ENCODE data around the gene GPD2.

GPD2 gene

GRCh38 chr2:156437931-156438410, 1.8 kb downstream of the GPD2 start:
- TF ChIP-seq CTCF (IDR thresholded peaks at IDR 0.05) = no peak
- no peaks in the 10 kb centered on the region for H3K9me3 ChIP-seq (ENCODE audit: control insufficient read depth, low read length)
- no peaks in the 10 kb centered on the region for H3K36me3 ChIP-seq (ENCODE audit: control insufficient read depth, insufficient read depth, low read length)
- no peak overlapping the region for H3K9ac ChIP-seq
- H3K27ac ChIP-seq = no peak overlapping the region
- H3K27me3 ChIP-seq (ENCODE audit: control insufficient read depth, insufficient read depth, low read length) = no peaks in the 10 kb centered on the region
- H3K4me2 ChIP-seq (ENCODE audit: low read length) = no peak overlapping the region
- no peak overlapping the region for H3K4me3 ChIP-seq (ENCODE audit: low read depth, low read length)
- H3K4me1 ChIP-seq = peaks cover 38% of the 10 kb centered on the region
- no peak overlapping the region for H2AFZ ChIP-seq
- H3K79me2 ChIP-seq = peaks cover 27% of the 10 kb centered on the region

GRCh38 chr2:156443089-156443488, 6.9 kb downstream of the GPD2 start:
- no peak overlapping the region for H3K4me3 ChIP-seq (ENCODE audit: low read depth, low read length)
- no peak overlapping the region for H3K4me2 ChIP-seq (ENCODE audit: low read length)
- H2AFZ ChIP-seq = no peak overlapping the region
- no peak overlapping the region for H3K27ac ChIP-seq
- H3K9ac ChIP-seq = no peak overlapping the region
- H3K27me3 ChIP-seq (ENCODE audit: control insufficient read depth, insufficient read depth, low read length) = no peaks in the 10 kb centered on the region
- no peaks in the 10 kb centered on the region for H3K36me3 ChIP-seq (ENCODE audit: control insufficient read depth, insufficient read depth, low read length)
- H3K9me3 ChIP-seq (ENCODE audit: control insufficient read depth, low read length) = no peaks in the 10 kb centered on the region
- TF ChIP-seq CTCF (IDR thresholded peaks at IDR 0.05) = no peak
- H3K4me1 ChIP-seq = peaks cover 18% of the 10 kb centered on the region
- peaks cover 60% of the 10 kb centered on the region for H3K79me2 ChIP-seq

GRCh38 chr2:156445296-156446220, 9.4 kb downstream of the GPD2 start:
- H3K27me3 ChIP-seq (ENCODE audit: control insufficient read depth, insufficient read depth, low read length) = no peaks in the 10 kb centered on the region
- no peak overlapping the region for H3K27ac ChIP-seq

GRCh38 chr2:156447761-156448160, 11.6 kb downstream of the GPD2 start:
- Histone ChIP-seq H3K4me2 (ENCODE audit: low read length) (no peak overlapping the region), H3K27ac (no peak overlapping the region), H3K4me1 (no peaks in the 10 kb centered on the region), H2AFZ (no peak overlapping the region), H3K79me2 (peaks cover 40% of the 10 kb centered on the region), H3K9me3 (ENCODE audit: control insufficient read depth, low read length) (no peaks in the 10 kb centered on the region), H3K36me3 (ENCODE audit: control insufficient read depth, insufficient read depth, low read length) (no peaks in the 10 kb centered on the region), H3K27me3 (ENCODE audit: control insufficient read depth, insufficient read depth, low read length) (no peaks in the 10 kb centered on the region), H3K9ac (no peak overlapping the region), H3K4me3 (ENCODE audit: low read depth, low read length) (no peak overlapping the region)
- no peak for TF ChIP-seq CTCF (IDR thresholded peaks at IDR 0.05)

More at GRCh38 chr2:156445296-156446220, 9.4 kb downstream of the GPD2 start:
- no peak overlapping the region for H2AFZ ChIP-seq
- H3K9me3 ChIP-seq (ENCODE audit: control insufficient read depth, low read length) = no peaks in the 10 kb centered on the region
- H3K36me3 ChIP-seq (ENCODE audit: control insufficient read depth, insufficient read depth, low read length) = no peaks in the 10 kb centered on the region
- TF ChIP-seq CTCF (IDR thresholded peaks at IDR 0.05) = no peak
- no peak overlapping the region for H3K9ac ChIP-seq
- peaks cover under 1% of the 10 kb centered on the region for H3K4me1 ChIP-seq
- no peak overlapping the region for H3K4me2 ChIP-seq (ENCODE audit: low read length)
- no peak overlapping the region for H3K4me3 ChIP-seq (ENCODE audit: low read depth, low read length)
- peaks cover 60% of the 10 kb centered on the region for H3K79me2 ChIP-seq

All from parathyroid adenoma (tissue), 2 donors.